Liver (tissue), 9 donors: ENCODE measurements around the gene MFSD6. TPM values are rescaled to one million over a fixed set of nuclear protein-coding genes. Genes with fewer than 3 reads are reported as not detected.

Experiments used
- DNase-seq: peaks from one replicate; pipeline ENCODE4 v3.0.0-alpha.2; 2017; ENCODE audit warnings: low spot score
- H3K27ac ChIP-seq, 2 donors: one replicate each; pipeline ENCODE4 v1.7.0; 2013; ENCODE audit warnings: inconsistent platforms in 2 of 2, low read length in 2 of 2, control low read depth in 1 of 2, low read depth in 1 of 2, mild to moderate bottlenecking in 1 of 2
- H3K27me3 ChIP-seq, 4 donors: one replicate each; pipeline versions ENCODE4 v1.6.1 to v1.7.0; 2013; ENCODE audit warnings: low read length in 3 of 4, inconsistent platforms in 1 of 4, mild to moderate bottlenecking in 1 of 4, moderate library complexity in 1 of 4; ENCODE audit not compliant: control insufficient read depth in 4 of 4, insufficient read depth in 4 of 4
- H3K36me3 ChIP-seq, 4 donors: one replicate each; pipeline versions ENCODE4 v1.6.1 to v1.7.0; 2013; ENCODE audit warnings: low read length in 3 of 4, mild to moderate bottlenecking in 3 of 4, low read depth in 1 of 4, moderate library complexity in 1 of 4; ENCODE audit not compliant: control insufficient read depth in 4 of 4, insufficient read depth in 3 of 4
- H3K4me1 ChIP-seq, 4 donors: one replicate each; pipeline versions ENCODE4 v1.6.1 to v1.7.0; 2013; ENCODE audit warnings: low read length in 3 of 4, mild to moderate bottlenecking in 3 of 4, moderate library complexity in 1 of 4; ENCODE audit not compliant: control insufficient read depth in 4 of 4, insufficient read depth in 4 of 4
- H3K4me3 ChIP-seq, 3 donors: one replicate each; pipeline versions ENCODE4 v1.6.1 to v1.7.0; 2013; ENCODE audit warnings: low read length in 3 of 3, control low read depth in 1 of 3, low read depth in 1 of 3, mild to moderate bottlenecking in 1 of 3
- H3K9ac ChIP-seq, 2 donors: one replicate each; pipeline ENCODE4 v1.7.0; 2013; ENCODE audit warnings: low read length in 2 of 2, mild to moderate bottlenecking in 2 of 2, moderate library complexity in 2 of 2, control low read depth in 1 of 2, low read depth in 1 of 2
- H3K9me3 ChIP-seq, 4 donors: one replicate each; pipeline versions ENCODE4 v1.6.1 to v1.7.0; 2013; ENCODE audit warnings: low read length in 3 of 4; ENCODE audit not compliant: control insufficient read depth in 4 of 4
- ATF3 ChIP-seq: IDR thresholded peaks from 2 replicates; pipeline ENCODE4 v1.6.1; 2016; ENCODE audit warnings: antibody characterized with exemption
- CTCF ChIP-seq: fragments of 150-350 bp; IDR thresholded peaks from 2 replicates; pipeline ENCODE4 v1.5.1; 2017; ENCODE audit warnings: improper control_type of control experiment, low read depth, low read length; ENCODE audit not compliant: missing input control
- FOXA1 ChIP-seq: IDR thresholded peaks from 2 replicates; pipeline ENCODE4 v1.6.1; 2016; ENCODE audit warnings: antibody characterized with exemption
- HNF4A ChIP-seq, 2 donors: conservative IDR thresholded peaks; 2 replicates each; pipeline ENCODE4 v1.6.1; 2016; ENCODE audit warnings: antibody characterized with exemption in 2 of 2, mild to moderate bottlenecking in 2 of 2
- HNF4G ChIP-seq: IDR thresholded peaks from 2 replicates; pipeline ENCODE4 v1.6.1; 2016; ENCODE audit warnings: antibody characterized with exemption
- JUND ChIP-seq, 2 donors: IDR thresholded peaks; 2 replicates each; pipeline ENCODE4 v1.6.1; 2016; ENCODE audit warnings: antibody characterized with exemption in 2 of 2
- MAX ChIP-seq: IDR thresholded peaks from 2 replicates; pipeline ENCODE4 v1.6.1; 2016; ENCODE audit warnings: antibody characterized with exemption
- NR2F2 ChIP-seq: IDR thresholded peaks from 2 replicates; pipeline ENCODE4 v1.6.1; 2016; ENCODE audit warnings: antibody characterized with exemption
- RAD21 ChIP-seq, 2 donors: IDR thresholded peaks; 2 replicates each; pipeline ENCODE4 v1.6.1; 2016; ENCODE audit warnings: antibody characterized with exemption in 2 of 2, mild to moderate bottlenecking in 2 of 2
- REST ChIP-seq: IDR thresholded peaks from 2 replicates; pipeline ENCODE4 v1.6.1; 2016; ENCODE audit warnings: antibody characterized with exemption, mild to moderate bottlenecking
- RXRA ChIP-seq, 2 donors: IDR thresholded peaks; 2 replicates each; pipeline ENCODE4 v1.6.1; 2017 to 2018; ENCODE audit warnings: antibody characterized with exemption in 2 of 2, mild to moderate bottlenecking in 1 of 2
- YY1 ChIP-seq: IDR thresholded peaks from 2 replicates; pipeline ENCODE4 v1.6.1; 2016; ENCODE audit warnings: antibody characterized with exemption, mild to moderate bottlenecking
- ZBTB33 ChIP-seq: IDR thresholded peaks from 2 replicates; pipeline ENCODE4 v1.6.1; 2016; ENCODE audit warnings: antibody characterized with exemption
- WGBS: extraction: QIAGEN DNeasy Blood & Tissue Kit; methylation state at CpG from one replicate; pipeline ENCODE4 v1.1.7; 2013; 5-methylcytosine and 5-hydroxymethylcytosine counted together
- polyA plus RNA-seq, 2 donors: library from polyadenylated mRNA; stranded (reverse) in 1 of 2; unstranded in 1 of 2; fragments of 200-250 nt in 1 of 2; fragments of >200 nt in 1 of 2; fragmentation: Nextera tagmentation in 1 of 2; extraction: Ambion mirVana in 1 of 2; gene quantifications; one replicate each; pipeline versions ENCODE4 v1.2.1 to v1.2.3, GENCODE V29; 2013 to 2015
- total RNA-seq, 2 donors: library from RNA; depleted of rRNA; stranded (reverse); fragments of >200 nt; gene quantifications; one replicate each; pipeline ENCODE4 v1.2.3, GENCODE V29; 2014
- donor health status: healthy.
- donor health status: healthy.
- donor health status: healthy.
- donor health status: healthy.
- donor health status: healthy.

Gene MFSD6
- total and polyA plus RNA-seq, 4 donors, result 0.83 to 9.5 (median 2.4) TPM

- Histone ChIP-seq H3K27ac (no peak overlapping the region), H3K36me3 (peaks cover 0 to 3% (median 0%) of the 10 kb centered on the region in 4 donors)
These were observed 107.5 kb downstream of the MFSD6 start for GRCh38 chr2:190515687-190516086.

More at GRCh38 chr2:190515687-190516086, 107.5 kb downstream of the MFSD6 start:
- no peak for DNase-seq
- Histone ChIP-seq H3K4me3 (no peak overlapping the region), H3K4me1 (no peaks in the 10 kb centered on the region), H3K9ac (no peak overlapping the region), H3K27me3 (no peaks in the 10 kb centered on the region), H3K9me3 (no peaks in the 10 kb centered on the region)
- 86% methylated on average over 1 of the region's 1 CpG for WGBS
- TF ChIP-seq JUND (IDR thresholded peaks at IDR 0.05), result no peak
- no peak for TF ChIP-seq NR2F2
- TF ChIP-seq RXRA (IDR thresholded peaks at IDR 0.05), result no peak
- no peak for TF ChIP-seq ATF3
- TF ChIP-seq FOXA1, result no peak
- TF ChIP-seq MAX, result no peak
- TF ChIP-seq HNF4A (conservative IDR thresholded peaks at IDR 0.05), result no peak
- TF ChIP-seq HNF4G, result no peak
- no peak for TF ChIP-seq YY1
- no peak for TF ChIP-seq CTCF
- no peak for TF ChIP-seq ZBTB33
- TF ChIP-seq REST, result no peak
- TF ChIP-seq RAD21 (IDR thresholded peaks at IDR 0.05), result no peak
